Osteoblast (primary cell): ENCODE results near the gene PAPOLA. TPM values are rescaled to one million over a fixed set of nuclear protein-coding genes. Genes with fewer than 3 reads are reported as not detected.

ENCODE experiments used
- DNase-seq: peaks from one replicate; pipeline ENCODE4 v3.0.0; 2011; ENCODE audit warnings: low spot score, mixed read lengths; ENCODE audit not compliant: insufficient read length; ENCODE audit errors: missing footprints
- H2AFZ ChIP-seq: 2 replicates; pipeline ENCODE4 v1.6.0; 2011; ENCODE audit warnings: mild to moderate bottlenecking, low read length
- H3K27ac ChIP-seq: 2 replicates; pipeline ENCODE4 v1.5.1; 2011; ENCODE audit warnings: mild to moderate bottlenecking, low read depth, low read length, moderate library complexity
- H3K27me3 ChIP-seq: 2 replicates; pipeline ENCODE4 v1.6.0; 2012; ENCODE audit warnings: mild to moderate bottlenecking, control low read depth, inconsistent platforms, low read length, moderate library complexity; ENCODE audit not compliant: insufficient read depth
- H3K36me3 ChIP-seq: 2 replicates; pipeline ENCODE4 v1.5.1; 2011; ENCODE audit warnings: mild to moderate bottlenecking, low read length, control low read depth, moderate library complexity; ENCODE audit not compliant: insufficient read depth
- H3K4me1 ChIP-seq: 2 replicates; pipeline ENCODE4 v1.5.1; 2011; ENCODE audit warnings: mild to moderate bottlenecking, low read length, control low read depth, moderate library complexity; ENCODE audit not compliant: insufficient read depth
- H3K4me2 ChIP-seq: 2 replicates; pipeline ENCODE4 v1.6.0; 2011; ENCODE audit warnings: mild to moderate bottlenecking, low read length; ENCODE audit not compliant: insufficient read depth
- H3K4me3 ChIP-seq: fragments of 200-600 bp; sonication (generic); 3 replicates; pipeline ENCODE4 v1.5.1; 2012; ENCODE audit warnings: mild to moderate bottlenecking, low read length, inconsistent platforms; ENCODE audit not compliant: insufficient read depth
- H3K79me2 ChIP-seq: 2 replicates; pipeline ENCODE4 v1.6.0; 2012; ENCODE audit warnings: mild to moderate bottlenecking, low read length, control low read depth, inconsistent platforms; ENCODE audit not compliant: insufficient read depth
- H3K9me3 ChIP-seq: 2 replicates; pipeline ENCODE4 v1.5.1; 2011; ENCODE audit warnings: low read depth, low read length, control low read depth
- H4K20me1 ChIP-seq: 2 replicates; pipeline ENCODE4 v1.6.0; 2012; ENCODE audit warnings: mild to moderate bottlenecking, low read length, control low read depth; ENCODE audit not compliant: insufficient read depth
- CTCF ChIP-seq: IDR thresholded peaks from 2 replicates; pipeline ENCODE4 v1.5.1; 2011; ENCODE audit warnings: mild to moderate bottlenecking, low read depth, low read length, moderate library complexity; ENCODE audit errors: extremely low read depth
- total RNA-seq: library from RNA; depleted of rRNA; stranded (reverse); fragments of >200 nt; gene quantifications from 2 replicates; pipeline ENCODE4 v1.2.3, GENCODE V29; 2012

PAPOLA gene
- total RNA-seq, 1 donor = 106 TPM

DNA sequence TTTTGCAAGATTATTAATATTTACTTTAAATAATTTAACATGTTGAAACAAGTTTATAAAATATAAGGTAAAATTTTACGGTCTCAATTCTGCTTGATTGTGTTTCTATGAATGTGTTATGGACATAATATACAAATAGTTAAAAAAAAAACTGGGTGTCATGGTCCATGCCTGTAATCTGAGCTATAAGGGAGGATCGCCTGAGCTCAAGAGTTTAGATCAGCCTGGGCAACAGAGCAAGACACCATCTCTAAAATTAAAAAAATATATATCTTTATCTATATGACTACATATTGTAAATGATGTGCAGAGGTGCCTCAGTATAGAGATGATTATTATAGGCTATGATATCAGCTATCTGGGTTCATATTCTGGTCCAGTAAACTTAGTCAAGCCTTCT, 9.9 kb downstream of the PAPOLA start:
- TF ChIP-seq CTCF = no peak
- Histone ChIP-seq H3K27me3 (no peaks in the 10 kb centered on the region), H2AFZ (no peak overlapping the region), H3K36me3 (no peaks in the 10 kb centered on the region), H3K79me2 (peaks cover 99% of the 10 kb centered on the region), H3K4me3 (no peak overlapping the region), H3K27ac (no peak overlapping the region), H4K20me1 (peaks cover 82% of the 10 kb centered on the region), H3K4me2 (no peak overlapping the region), H3K4me1 (peaks cover 3% of the 10 kb centered on the region), H3K9me3 (no peaks in the 10 kb centered on the region)
- DNase-seq = no peak

- Histone ChIP-seq H2AFZ (no peak overlapping the region), H4K20me1 (peaks cover 84% of the 10 kb centered on the region), H3K4me1 (peaks cover 3% of the 10 kb centered on the region), H3K9me3 (no peaks in the 10 kb centered on the region), H3K27me3 (no peaks in the 10 kb centered on the region), H3K4me3 (no peak overlapping the region), H3K36me3 (no peaks in the 10 kb centered on the region), H3K79me2 (peaks cover 100% of the 10 kb centered on the region), H3K27ac (no peak overlapping the region), H3K4me2 (no peak overlapping the region)
- DNase-seq = peak; percentile 49
- TF ChIP-seq CTCF = no peak
These were observed 10.6 kb downstream of the PAPOLA start for GRCh38 chr14:96512602-96513397.

DNA sequence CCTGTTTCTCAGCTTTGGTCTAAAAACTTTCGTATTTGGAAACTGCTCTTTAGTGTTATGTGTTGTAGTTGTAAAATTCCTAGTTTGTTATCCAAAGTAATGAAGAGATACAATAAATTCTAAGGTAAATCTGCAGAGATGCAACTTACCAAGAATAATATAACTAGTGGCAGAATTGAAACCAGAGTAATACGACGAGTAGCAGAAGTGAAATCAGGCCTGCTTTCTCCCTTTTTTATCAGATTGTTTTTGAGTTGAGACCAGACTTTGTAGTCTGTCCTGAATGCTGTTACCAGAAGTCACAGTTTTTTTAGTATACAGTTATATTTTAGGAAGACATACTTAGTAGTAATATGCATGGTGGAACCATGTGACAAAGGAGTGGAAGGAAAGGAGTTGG, 12.5 kb downstream of the PAPOLA start:
- no peaks in the 10 kb centered on the region for H3K36me3 ChIP-seq

More for the DNA sequence above, 12.5 kb downstream of the PAPOLA start:
- peaks cover 99% of the 10 kb centered on the region for H3K79me2 ChIP-seq
- no peak overlapping the region for H3K4me3 ChIP-seq
- peaks cover 81% of the 10 kb centered on the region for H4K20me1 ChIP-seq
- H3K9me3 ChIP-seq = no peaks in the 10 kb centered on the region
- peak; percentile 63 for DNase-seq
- H3K27ac ChIP-seq = no peak overlapping the region
- H2AFZ ChIP-seq = no peak overlapping the region
- H3K4me2 ChIP-seq = no peak overlapping the region
- peaks cover 3% of the 10 kb centered on the region for H3K4me1 ChIP-seq
- no peaks in the 10 kb centered on the region for H3K27me3 ChIP-seq
- TF ChIP-seq CTCF = no peak
